ENCODE data around the gene COPE. TPM values are rescaled to one million over a fixed set of nuclear protein-coding genes. Genes with fewer than 3 reads are reported as not detected.

COPE gene
- polyA plus RNA-seq, 3 donors from 2014 or later = 378 to 407 (median 401) TPM

GRCh38 chr19:18948075-18948975 lies 29.1 kb upstream of the COPE start:
- no peaks in the 10 kb centered on the region for H3K9me3 Mint-ChIP-seq
- DNase-seq = no peak
- H3K4me1 Mint-ChIP-seq = peaks cover 6 to 12% of the 10 kb centered on the region in 2 donors
- no peak overlapping the region for H3K27ac Mint-ChIP-seq
- peak overlapping the region in 1 of 5 donors; percentile 30 for H3K4me3 Mint-ChIP-seq
- H3K36me3 Mint-ChIP-seq = no peaks in the 10 kb centered on the region
- H3K27me3 Mint-ChIP-seq (ENCODE audit: low read depth in 3 of 3) = peaks cover 5 to 12% (median 11%) of the 10 kb centered on the region in 3 donors

- Mint-ChIP-seq H3K4me3 (no peak overlapping the region), H3K27ac (no peak overlapping the region), H3K4me1 (peaks cover 6 to 16% of the 10 kb centered on the region in 2 donors), H3K36me3 (no peaks in the 10 kb centered on the region), H3K9me3 (no peaks in the 10 kb centered on the region), H3K27me3 (ENCODE audit: low read depth in 3 of 3) (peaks cover 13 to 18% (median 16%) of the 10 kb centered on the region in 3 donors)
- no peak for DNase-seq
Observed at GRCh38 chr19:18946918-18947317, 27.7 kb upstream of the COPE start.

GRCh38 chr19:18946335-18946734 lies 27.1 kb upstream of the COPE start:
- Mint-ChIP-seq H3K27ac (no peak overlapping the region), H3K36me3 (no peaks in the 10 kb centered on the region), H3K4me3 (no peak overlapping the region), H3K27me3 (ENCODE audit: low read depth in 3 of 3) (peaks cover 14 to 24% (median 18%) of the 10 kb centered on the region in 3 donors), H3K9me3 (no peaks in the 10 kb centered on the region), H3K4me1 (peaks cover 6 to 18% of the 10 kb centered on the region in 2 donors)
- DNase-seq = no peak

- Mint-ChIP-seq H3K27me3 (ENCODE audit: low read depth in 3 of 3) (peaks cover 16 to 27% (median 21%) of the 10 kb centered on the region in 3 donors), H3K4me3 (no peak overlapping the region), H3K36me3 (no peaks in the 10 kb centered on the region), H3K27ac (no peak overlapping the region), H3K4me1 (peaks cover 6 to 22% of the 10 kb centered on the region in 2 donors), H3K9me3 (no peaks in the 10 kb centered on the region)
- DNase-seq = no peak
Observed at GRCh38 chr19:18945297-18945696, 26.1 kb upstream of the COPE start.

GRCh38 chr19:18943465-18943864 lies 24.3 kb upstream of the COPE start:
- no peaks in the 10 kb centered on the region for H3K36me3 Mint-ChIP-seq
- H3K4me3 Mint-ChIP-seq = no peak overlapping the region
- DNase-seq = no peak
- H3K27ac Mint-ChIP-seq = no peak overlapping the region
- peaks cover 0 to 18% of the 10 kb centered on the region in 2 donors for H3K4me1 Mint-ChIP-seq
- no peaks in the 10 kb centered on the region for H3K9me3 Mint-ChIP-seq
- peaks cover 22 to 28% (median 23%) of the 10 kb centered on the region in 3 donors for H3K27me3 Mint-ChIP-seq (ENCODE audit: low read depth in 3 of 3)

- Mint-ChIP-seq H3K9me3 (no peaks in the 10 kb centered on the region), H3K36me3 (no peaks in the 10 kb centered on the region), H3K27ac (no peak overlapping the region), H3K4me3 (peak overlapping the region; percentile 5 to 60 (median 52)), H3K27me3 (ENCODE audit: low read depth in 3 of 3) (peaks cover 23 to 29% (median 23%) of the 10 kb centered on the region in 3 donors), H3K4me1 (peaks cover 0 to 18% of the 10 kb centered on the region in 2 donors)
- DNase-seq = no peak
Observed at GRCh38 chr19:18942692-18943091, 23.5 kb upstream of the COPE start.

GRCh38 chr19:18941628-18942354 lies 22.6 kb upstream of the COPE start:
- no peak for DNase-seq
- Mint-ChIP-seq H3K9me3 (no peaks in the 10 kb centered on the region), H3K27ac (no peak overlapping the region), H3K4me1 (peaks cover 0 to 17% of the 10 kb centered on the region in 2 donors), H3K36me3 (no peaks in the 10 kb centered on the region), H3K27me3 (ENCODE audit: low read depth in 3 of 3) (peaks cover 24 to 31% (median 26%) of the 10 kb centered on the region in 3 donors), H3K4me3 (peak overlapping the region; percentile 21 to 57 (median 42))

GRCh38 chr19:18940769-18941627 lies 21.8 kb upstream of the COPE start, which contains the start of gene HOMER3:
Gene HOMER3, minus strand, starts transcription at chr19:18941217. Its CDS starts 2,235 bp downstream, at chr19:18938982.
- peaks cover 21 to 26% (median 24%) of the 10 kb centered on the region in 3 donors for H3K27me3 Mint-ChIP-seq (ENCODE audit: low read depth in 3 of 3)

GRCh38 chr19:18939922-18940768 lies 21.0 kb upstream of the COPE start:
- H3K4me1 Mint-ChIP-seq = peaks cover 0 to 16% of the 10 kb centered on the region in 2 donors
- no peaks in the 10 kb centered on the region for H3K36me3 Mint-ChIP-seq
- peaks cover 21 to 24% (median 22%) of the 10 kb centered on the region in 3 donors for H3K27me3 Mint-ChIP-seq (ENCODE audit: low read depth in 3 of 3)
- no peaks in the 10 kb centered on the region for H3K9me3 Mint-ChIP-seq
- H3K27ac Mint-ChIP-seq = peak overlapping the region in 1 of 6 donors; percentile 34
- DNase-seq = no peak
- H3K4me3 Mint-ChIP-seq = peak overlapping the region; percentile 58 to 69 (median 62)

More at GRCh38 chr19:18940769-18941627, 21.8 kb upstream of the COPE start, which contains the start of gene HOMER3:
- no peaks in the 10 kb centered on the region for H3K9me3 Mint-ChIP-seq
- H3K36me3 Mint-ChIP-seq = no peaks in the 10 kb centered on the region
- H3K4me1 Mint-ChIP-seq = peaks cover 0 to 16% of the 10 kb centered on the region in 2 donors
- peak; percentile 58 to 65 (median 63) for DNase-seq
- H3K4me3 Mint-ChIP-seq = peak within 1 kb of the TSS; percentile 54 to 64 (median 59)
- H3K27ac Mint-ChIP-seq = peak within 1 kb of the TSS in 1 of 6 donors; percentile 34

GRCh38 chr19:18939163-18939562 lies 20.0 kb upstream of the COPE start:
- DNase-seq = no peak
- no peaks in the 10 kb centered on the region for H3K36me3 Mint-ChIP-seq
- H3K9me3 Mint-ChIP-seq = no peaks in the 10 kb centered on the region
- peaks cover 21 to 29% (median 27%) of the 10 kb centered on the region in 3 donors for H3K27me3 Mint-ChIP-seq (ENCODE audit: low read depth in 3 of 3)
- H3K27ac Mint-ChIP-seq = no peak overlapping the region
- peak overlapping the region; percentile 53 to 69 (median 62) for H3K4me3 Mint-ChIP-seq
- H3K4me1 Mint-ChIP-seq = peaks cover 0 to 18% of the 10 kb centered on the region in 2 donors

GRCh38 chr19:18933297-18933696 lies 14.1 kb upstream of the COPE start:
- Mint-ChIP-seq H3K9me3 (no peaks in the 10 kb centered on the region), H3K4me3 (peak overlapping the region in 2 of 5 donors; percentile 10 to 29), H3K4me1 (peaks cover 5 to 9% of the 10 kb centered on the region in 2 donors), H3K27me3 (ENCODE audit: low read depth in 3 of 3) (peaks cover 4 to 18% (median 13%) of the 10 kb centered on the region in 3 donors), H3K27ac (no peak overlapping the region), H3K36me3 (no peaks in the 10 kb centered on the region)
- no peak for DNase-seq

- peak overlapping the region in 1 of 6 donors; percentile 40 for H3K27ac Mint-ChIP-seq
- peaks cover 4 to 15% (median 8%) of the 10 kb centered on the region in 3 donors for H3K27me3 Mint-ChIP-seq (ENCODE audit: low read depth in 3 of 3)
Observed at GRCh38 chr19:18932216-18932841, 13.1 kb upstream of the COPE start.

More at GRCh38 chr19:18932216-18932841, 13.1 kb upstream of the COPE start:
- peak; percentile 57 to 60 (median 59) for DNase-seq
- Mint-ChIP-seq H3K4me1 (peaks cover 5 to 9% of the 10 kb centered on the region in 2 donors), H3K9me3 (no peaks in the 10 kb centered on the region), H3K36me3 (peaks cover 0 to under 1% (median 0%) of the 10 kb centered on the region in 3 donors), H3K4me3 (peak overlapping the region; percentile 62 to 83 (median 66))
